Midbrain (tissue), 1 donor: ENCODE data around the gene ARHGEF12.

ENCODE experiments used
- DNase-seq: peaks from one replicate; lab custom pipeline; 2025; lab: John Stamatoyannopoulos, UW

Gene ARHGEF12

GRCh38 chr11:120536797-120537169, 200.6 kb downstream of the ARHGEF12 start:
- no peak for DNase-seq

- DNase-seq = no peak
Measured at GRCh38 chr11:120537996-120538395, 201.8 kb downstream of the ARHGEF12 start.

- no peak for DNase-seq
Measured at GRCh38 chr11:120538707-120539106, 202.5 kb downstream of the ARHGEF12 start.
